Endothelial cell (in vitro differentiated cells): ENCODE data around the gene GARRE1. TPM values are rescaled to one million over a fixed set of nuclear protein-coding genes. Genes with fewer than 3 reads are reported as not detected.
"Not testable (repeated sequence)": the region's sequence is repeated elsewhere in the genome, so short reads cannot be mapped to it uniquely, and the experiment has no call there.

Experiments used
- DNase-seq: peaks from one replicate; pipeline ENCODE4 v3.0.0; 2021; ENCODE audit warnings: low spot score
- H3K27ac Mint-ChIP-seq: one replicate; pipeline ENCODE4 v1.8.0; 2021; ENCODE audit warnings: mixed read lengths, inconsistent platforms; ENCODE audit not compliant: unreplicated experiment
- H3K27me3 Mint-ChIP-seq: one replicate; pipeline ENCODE4 v1.8.0; 2021; ENCODE audit warnings: mild to moderate bottlenecking, moderate library complexity, mixed read lengths, inconsistent platforms; ENCODE audit not compliant: unreplicated experiment
- H3K36me3 Mint-ChIP-seq: one replicate; pipeline ENCODE4 v1.8.0; 2021; ENCODE audit warnings: mild to moderate bottlenecking, low read depth, mixed read lengths, inconsistent platforms; ENCODE audit not compliant: unreplicated experiment
- H3K4me1 Mint-ChIP-seq: one replicate; pipeline ENCODE4 v1.8.0; 2021; ENCODE audit warnings: mild to moderate bottlenecking, mixed read lengths, inconsistent platforms; ENCODE audit not compliant: unreplicated experiment
- H3K4me3 Mint-ChIP-seq: one replicate; pipeline ENCODE4 v1.8.0; 2021; ENCODE audit warnings: mild to moderate bottlenecking, mixed read lengths, inconsistent platforms; ENCODE audit not compliant: unreplicated experiment
- H3K9me3 Mint-ChIP-seq: one replicate; pipeline ENCODE4 v1.8.0; 2021; ENCODE audit warnings: mixed read lengths, inconsistent platforms; ENCODE audit not compliant: unreplicated experiment
- CTCF ChIP-seq: fragments of 200-600 bp; sonication (generic); IDR thresholded peaks from one replicate; pipeline ENCODE4 v1.5.0; 2021; ENCODE audit warnings: antibody characterized with exemption; ENCODE audit not compliant: unreplicated experiment
- total RNA-seq: library from RNA; stranded (reverse); fragmentation: NEBNext Ultra II Directional; extraction: Animal tissue kit (Norgen Biotek cat#: 25700); gene quantifications from one replicate; pipeline ENCODE4 v1.2.1, GENCODE V29; 2021; ENCODE audit not compliant: unreplicated experiment

The GARRE1 gene
- total RNA-seq, 1 donor from 2014 or later: 49.0 TPM

DNA sequence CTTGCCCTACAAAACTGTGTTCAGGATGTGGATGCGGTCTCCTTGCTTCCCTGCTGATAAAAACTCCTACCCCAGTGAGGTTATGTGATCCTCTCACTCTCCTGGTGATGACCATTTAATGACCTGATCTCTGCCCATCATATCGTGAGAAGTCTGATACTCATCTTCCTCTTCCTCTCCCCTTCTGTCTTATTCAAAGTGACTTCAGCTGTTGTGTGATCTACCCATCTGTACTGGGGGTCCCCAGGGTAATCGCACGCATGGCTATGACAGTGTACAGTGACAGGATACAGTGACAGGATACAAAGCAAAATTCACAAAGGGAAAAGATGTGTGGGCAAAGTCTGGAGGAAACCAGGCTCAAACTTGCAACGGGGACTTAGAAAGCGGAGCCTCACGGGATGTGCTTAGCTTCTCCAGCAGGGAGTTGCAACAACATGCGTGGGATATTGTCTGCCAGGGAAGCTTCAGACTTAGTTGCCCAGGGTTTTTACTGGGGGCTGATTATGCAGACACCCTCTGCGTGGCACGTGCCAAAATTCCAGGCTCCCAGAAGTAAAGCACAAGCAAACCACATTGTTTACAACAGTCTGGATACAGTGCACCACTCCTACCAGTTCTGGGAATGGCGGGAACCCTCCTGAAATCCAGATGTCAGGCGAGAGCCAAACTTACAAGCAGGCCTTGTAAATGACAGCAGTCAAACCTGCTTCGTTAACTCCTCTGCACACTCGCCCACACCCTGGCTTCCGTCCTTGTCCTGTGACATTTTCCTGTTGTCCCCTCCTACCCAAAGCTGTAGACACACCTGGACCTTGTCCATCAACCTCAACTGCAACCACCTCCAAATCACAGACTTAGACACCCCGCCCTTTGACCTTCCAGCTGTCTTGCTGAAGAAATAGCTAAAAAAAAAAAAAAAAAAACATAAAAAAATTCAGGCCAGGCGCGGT lies 18.0 kb upstream of the GARRE1 start:
- TF ChIP-seq CTCF: no peak
- Mint-ChIP-seq H3K27ac (peak overlapping the region; percentile 45), H3K27me3 (peaks cover 9% of the 10 kb centered on the region), H3K36me3 (peaks cover 11% of the 10 kb centered on the region), H3K4me3 (peak overlapping the region; percentile 12), H3K4me1 (peaks cover 11% of the 10 kb centered on the region), H3K9me3 (no peaks in the 10 kb centered on the region)
- no peak for DNase-seq

DNA sequence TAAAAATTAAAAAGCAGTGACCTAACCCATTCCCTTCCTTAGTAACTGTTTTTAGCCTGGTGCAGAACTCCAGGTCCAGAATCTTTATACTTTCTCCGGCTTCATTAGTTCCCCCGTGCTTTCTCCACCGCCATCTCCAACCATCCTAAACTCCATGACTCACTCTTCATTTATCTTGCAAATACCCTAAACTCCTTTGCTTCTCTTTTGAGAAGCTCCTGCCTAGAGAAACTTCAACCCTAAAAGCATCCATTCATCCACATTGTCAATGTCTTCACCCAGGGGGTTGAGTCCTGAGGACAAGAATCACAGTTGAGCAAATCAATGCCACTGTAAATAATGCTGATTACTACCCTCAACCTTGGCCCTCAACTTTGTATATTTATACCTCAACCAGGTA lies 17.1 kb upstream of the GARRE1 start:
- Mint-ChIP-seq H3K9me3 (no peaks in the 10 kb centered on the region), H3K4me1 (peaks cover 11% of the 10 kb centered on the region), H3K4me3 (no peak overlapping the region), H3K36me3 (peaks cover 11% of the 10 kb centered on the region), H3K27ac (peak overlapping the region; percentile 49), H3K27me3 (peaks cover 10% of the 10 kb centered on the region)
- no peak for DNase-seq
- no peak for TF ChIP-seq CTCF

DNA sequence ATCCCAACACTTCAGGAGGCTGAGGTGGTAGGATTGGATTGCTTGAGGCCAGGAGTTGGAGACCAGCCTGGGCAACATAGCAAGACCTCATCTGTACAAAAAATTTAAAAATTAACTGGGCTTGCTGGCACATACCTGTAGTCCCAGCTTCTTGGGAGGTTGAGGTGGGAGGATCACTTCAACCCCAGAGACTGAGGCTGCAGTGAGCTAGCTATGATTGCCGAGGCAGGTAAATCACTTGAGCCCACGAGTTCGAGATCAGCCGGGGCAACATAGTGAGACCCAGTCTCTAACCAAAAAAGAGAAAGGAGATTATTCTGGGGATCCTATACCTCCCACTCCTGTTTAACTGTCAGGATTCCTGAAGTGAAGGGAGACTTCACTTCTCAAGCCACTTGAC lies 16.4 kb upstream of the GARRE1 start:
- DNase-seq: no peak
- Mint-ChIP-seq H3K36me3 (peaks cover 11% of the 10 kb centered on the region), H3K9me3 (no peaks in the 10 kb centered on the region), H3K4me1 (peaks cover 11% of the 10 kb centered on the region), H3K27me3 (peaks cover 9% of the 10 kb centered on the region), H3K4me3 (no peak overlapping the region), H3K27ac (no peak overlapping the region)
- TF ChIP-seq CTCF: no peak

- H3K27me3 Mint-ChIP-seq: peaks cover 4% of the 10 kb centered on the region
- no peak overlapping the region for H3K4me3 Mint-ChIP-seq
- DNase-seq: peak; percentile 72
- peaks cover 7% of the 10 kb centered on the region for H3K36me3 Mint-ChIP-seq
- peak; percentile 15 for TF ChIP-seq CTCF
- H3K4me1 Mint-ChIP-seq: peaks cover 3% of the 10 kb centered on the region
- no peaks in the 10 kb centered on the region for H3K9me3 Mint-ChIP-seq
- no peak overlapping the region for H3K27ac Mint-ChIP-seq
These were observed 12.6 kb upstream of the GARRE1 start for GRCh38 chr19:34241513-34242337.

GRCh38 chr19:34243138-34243875 lies 11.0 kb upstream of the GARRE1 start:
- not testable (repeated sequence) for H3K36me3 Mint-ChIP-seq, H3K4me3 Mint-ChIP-seq, DNase-seq, H3K9me3 Mint-ChIP-seq, H3K27ac Mint-ChIP-seq, H3K4me1 Mint-ChIP-seq, H3K27me3 Mint-ChIP-seq
